ENCODE results near the gene HSD11B2. TPM values are rescaled to one million over a fixed set of nuclear protein-coding genes. Genes with fewer than 3 reads are reported as not detected.
A peak's percentile ranks its signal among the peaks of the same experiment; 100 is the strongest.

Gene HSD11B2
- total and polyA plus RNA-seq, 4 donors, result 0.51 to 6.7 (median 2.2) TPM

DNA sequence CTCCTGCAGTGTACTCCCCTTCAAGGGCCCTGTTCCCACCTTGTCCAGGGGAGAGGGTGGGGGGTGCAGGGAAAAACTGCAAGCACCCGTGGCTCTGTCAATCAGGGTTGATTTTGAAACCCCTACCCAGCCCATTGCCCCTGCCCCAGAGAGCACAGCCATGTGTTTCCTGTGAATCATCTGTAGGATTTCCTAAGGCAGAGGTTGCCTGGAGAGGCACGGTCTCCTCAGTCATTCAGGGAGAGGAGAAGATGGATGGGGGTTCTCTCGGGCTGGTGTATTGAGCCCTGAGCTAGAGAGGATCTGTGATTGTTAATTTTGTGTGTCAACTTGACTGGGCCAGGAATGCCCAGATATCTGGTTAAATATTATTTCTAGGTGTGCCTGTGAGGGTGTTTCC lies 55.9 kb downstream of the HSD11B2 start:
- Histone ChIP-seq H3K27ac (ENCODE audit: low read depth in 1 of 2, low read length in 2 of 2) (peak overlapping the region in 1 of 2 donors; percentile 20), H3K9me3 (ENCODE audit: control insufficient read depth in 4 of 4, low read length in 3 of 4) (no peaks in the 10 kb centered on the region), H3K4me1 (ENCODE audit: control insufficient read depth in 4 of 4, insufficient read depth in 4 of 4, low read length in 3 of 4) (peaks cover 2 to 28% (median 26%) of the 10 kb centered on the region in 4 donors), H3K4me3 (ENCODE audit: low read depth in 1 of 3, low read length in 3 of 3) (no peak overlapping the region), H3K9ac (ENCODE audit: low read depth in 1 of 2, low read length in 2 of 2) (no peak overlapping the region), H3K27me3 (ENCODE audit: control insufficient read depth in 4 of 4, insufficient read depth in 4 of 4, low read length in 3 of 4) (no peaks in the 10 kb centered on the region), H3K36me3 (ENCODE audit: control insufficient read depth in 4 of 4, insufficient read depth in 3 of 4, low read depth in 1 of 4, low read length in 3 of 4) (peaks cover 0 to 7% (median 1%) of the 10 kb centered on the region in 4 donors)
- no peak for DNase-seq (ENCODE audit: low spot score)
- 74% methylated on average over 3 of the region's 3 CpGs for WGBS
- no peak for TF ChIP-seq JUND (IDR thresholded peaks at IDR 0.05)
- TF ChIP-seq, protein P1, sequence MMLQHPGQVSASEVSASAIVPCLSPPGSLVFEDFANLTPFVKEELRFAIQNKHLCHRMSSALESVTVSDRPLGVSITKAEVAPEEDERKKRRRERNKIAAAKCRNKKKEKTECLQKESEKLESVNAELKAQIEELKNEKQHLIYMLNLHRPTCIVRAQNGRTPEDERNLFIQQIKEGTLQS (IDR thresholded peaks at IDR 0.05), result no peak
- no peak for TF ChIP-seq HNF4G (IDR thresholded peaks at IDR 0.05)
- TF ChIP-seq RXRA (IDR thresholded peaks at IDR 0.05), result no peak
- TF ChIP-seq RAD21 (IDR thresholded peaks at IDR 0.05), result no peak
- TF ChIP-seq NR2F2 (IDR thresholded peaks at IDR 0.05), result no peak
- no peak for TF ChIP-seq TAF1 (conservative IDR thresholded peaks at IDR 0.05)
- no peak for TF ChIP-seq MAX (IDR thresholded peaks at IDR 0.05)
- TF ChIP-seq SP1 (IDR thresholded peaks at IDR 0.05), result no peak
- TF ChIP-seq FOXA1 (IDR thresholded peaks at IDR 0.05), result no peak
- TF ChIP-seq FOXA2 (IDR thresholded peaks at IDR 0.05), result no peak
- TF ChIP-seq GABPA (IDR thresholded peaks at IDR 0.05 in 1 of 2, conservative IDR thresholded peaks at IDR 0.05 in 1 of 2), result no peak
- TF ChIP-seq, protein P2, sequence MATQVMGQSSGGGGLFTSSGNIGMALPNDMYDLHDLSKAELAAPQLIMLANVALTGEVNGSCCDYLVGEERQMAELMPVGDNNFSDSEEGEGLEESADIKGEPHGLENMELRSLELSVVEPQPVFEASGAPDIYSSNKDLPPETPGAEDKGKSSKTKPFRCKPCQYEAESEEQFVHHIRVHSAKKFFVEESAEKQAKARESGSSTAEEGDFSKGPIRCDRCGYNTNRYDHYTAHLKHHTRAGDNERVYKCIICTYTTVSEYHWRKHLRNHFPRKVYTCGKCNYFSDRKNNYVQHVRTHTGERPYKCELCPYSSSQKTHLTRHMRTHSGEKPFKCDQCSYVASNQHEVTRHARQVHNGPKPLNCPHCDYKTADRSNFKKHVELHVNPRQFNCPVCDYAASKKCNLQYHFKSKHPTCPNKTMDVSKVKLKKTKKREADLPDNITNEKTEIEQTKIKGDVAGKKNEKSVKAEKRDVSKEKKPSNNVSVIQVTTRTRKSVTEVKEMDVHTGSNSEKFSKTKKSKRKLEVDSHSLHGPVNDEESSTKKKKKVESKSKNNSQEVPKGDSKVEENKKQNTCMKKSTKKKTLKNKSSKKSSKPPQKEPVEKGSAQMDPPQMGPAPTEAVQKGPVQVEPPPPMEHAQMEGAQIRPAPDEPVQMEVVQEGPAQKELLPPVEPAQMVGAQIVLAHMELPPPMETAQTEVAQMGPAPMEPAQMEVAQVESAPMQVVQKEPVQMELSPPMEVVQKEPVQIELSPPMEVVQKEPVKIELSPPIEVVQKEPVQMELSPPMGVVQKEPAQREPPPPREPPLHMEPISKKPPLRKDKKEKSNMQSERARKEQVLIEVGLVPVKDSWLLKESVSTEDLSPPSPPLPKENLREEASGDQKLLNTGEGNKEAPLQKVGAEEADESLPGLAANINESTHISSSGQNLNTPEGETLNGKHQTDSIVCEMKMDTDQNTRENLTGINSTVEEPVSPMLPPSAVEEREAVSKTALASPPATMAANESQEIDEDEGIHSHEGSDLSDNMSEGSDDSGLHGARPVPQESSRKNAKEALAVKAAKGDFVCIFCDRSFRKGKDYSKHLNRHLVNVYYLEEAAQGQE (IDR thresholded peaks at IDR 0.05), result no peak

Small RNA genes lying within 50 kb of the gene (small RNA-seq; reads per million reads assigned to genes)
- gene RNU1-123P, result not detected

Other genes starting within 250 kb of the HSD11B2 start
- 1 to 10 TPM; 2.7 to 4.8 TPM for gene MATCAP1, start 247.2 kb upstream of the HSD11B2 start, total RNA-seq
- 1 to 10 TPM; 1.5 to 3.8 TPM for gene MATCAP1, start 247.2 kb upstream of the HSD11B2 start, polyA plus RNA-seq
- 1 to 10 TPM; 2.2 to 3.3 TPM for gene EXOC3L1, start 241.0 kb upstream of the HSD11B2 start, total RNA-seq
- 1 to 10 TPM; 1.1 to 3.7 TPM for gene EXOC3L1, start 241.0 kb upstream of the HSD11B2 start, polyA plus RNA-seq
- 100 to 1,000 TPM in 1 of 2 donors, 10 to 100 TPM in 1; 39.2 to 107 TPM for gene E2F4, start 239.0 kb upstream of the HSD11B2 start, total RNA-seq
- gene E2F4, start 239.0 kb upstream of the HSD11B2 start, polyA plus RNA-seq, result 10 to 100 TPM; 18.1 to 20.7 TPM
- 1 to 10 TPM; 3.8 TPM for gene ELMO3, start 232.0 kb upstream of the HSD11B2 start, total RNA-seq
- 1 to 10 TPM; 1.7 to 2.5 TPM for gene ELMO3, start 232.0 kb upstream of the HSD11B2 start, polyA plus RNA-seq
- 10 to 100 TPM; 22.3 to 42.2 TPM for gene TMEM208, start 204.0 kb upstream of the HSD11B2 start, total RNA-seq
- gene TMEM208, start 204.0 kb upstream of the HSD11B2 start, polyA plus RNA-seq, result 100 to 1,000 TPM in 1 of 2 donors, 10 to 100 TPM in 1; 98.2 to 140 TPM
- 1 to 10 TPM; 5.4 to 6.4 TPM for gene FHOD1, start 183.6 kb upstream of the HSD11B2 start, total RNA-seq
- gene FHOD1, start 183.6 kb upstream of the HSD11B2 start, polyA plus RNA-seq, result 1 to 10 TPM; 2.2 to 2.9 TPM
- under 1 TPM; 0.05 to 0.25 TPM for gene SLC9A5, start 182.1 kb upstream of the HSD11B2 start, total RNA-seq
- under 1 TPM in 1 of 2 donors, not detected in 1; 0.09 TPM for gene SLC9A5, start 182.1 kb upstream of the HSD11B2 start, polyA plus RNA-seq
- 1 to 10 TPM; 1.1 to 2.6 TPM for gene PLEKHG4, start 151.6 kb upstream of the HSD11B2 start, total RNA-seq
- under 1 TPM; 0.21 to 0.28 TPM for gene PLEKHG4, start 151.6 kb upstream of the HSD11B2 start, polyA plus RNA-seq
- under 1 TPM in 1 of 2 donors, not detected in 1; 0.28 TPM for gene KCTD19, start 104.4 kb upstream of the HSD11B2 start, total RNA-seq
- gene KCTD19, start 104.4 kb upstream of the HSD11B2 start, polyA plus RNA-seq, result not detected
- gene LRRC36, start 104.3 kb upstream of the HSD11B2 start, total RNA-seq, result under 1 TPM in 1 of 2 donors, not detected in 1; 0.08 TPM
- not detected for gene LRRC36, start 104.3 kb upstream of the HSD11B2 start, polyA plus RNA-seq
- under 1 TPM; 0.28 to 0.84 TPM for gene TPPP3, start 37.6 kb upstream of the HSD11B2 start, total RNA-seq
- gene TPPP3, start 37.6 kb upstream of the HSD11B2 start, polyA plus RNA-seq, result under 1 TPM; 0.35 to 0.75 TPM
- 1 to 10 TPM in 1 of 2 donors, under 1 TPM in 1; 0.33 to 1.6 TPM for gene ZDHHC1, start 14.6 kb upstream of the HSD11B2 start, total RNA-seq
- 1 to 10 TPM in 1 of 2 donors, under 1 TPM in 1; 0.53 to 1.6 TPM for gene ZDHHC1, start 14.6 kb upstream of the HSD11B2 start, polyA plus RNA-seq
- 10 to 100 TPM; 73.2 to 80.2 TPM for gene ATP6V0D1, start 50.0 kb downstream of the HSD11B2 start, total RNA-seq
- 10 to 100 TPM; 47.6 to 59.9 TPM for gene ATP6V0D1, start 50.0 kb downstream of the HSD11B2 start, polyA plus RNA-seq
- not detected for gene AGRP, start 52.4 kb downstream of the HSD11B2 start, total RNA-seq
- gene AGRP, start 52.4 kb downstream of the HSD11B2 start, polyA plus RNA-seq, result under 1 TPM; 0.18 to 0.50 TPM
- gene RIPOR1, start 97.7 kb downstream of the HSD11B2 start, total RNA-seq, result 10 to 100 TPM; 16.8 to 25.2 TPM
- gene RIPOR1, start 97.7 kb downstream of the HSD11B2 start, polyA plus RNA-seq, result 10 to 100 TPM in 1 of 2 donors, 1 to 10 TPM in 1; 7.6 to 13.8 TPM
- gene CTCF, start 131.4 kb downstream of the HSD11B2 start, total RNA-seq, result 10 to 100 TPM; 16.1 to 35.3 TPM
- 10 to 100 TPM; 10.1 to 14.9 TPM for gene CTCF, start 131.4 kb downstream of the HSD11B2 start, polyA plus RNA-seq
- 1 to 10 TPM in 1 of 2 donors, under 1 TPM in 1; 0.51 to 1.3 TPM for gene CARMIL2, start 214.0 kb downstream of the HSD11B2 start, total RNA-seq
- gene CARMIL2, start 214.0 kb downstream of the HSD11B2 start, polyA plus RNA-seq, result under 1 TPM in 1 of 2 donors, not detected in 1; 0.39 TPM
- gene ACD, start 229.1 kb downstream of the HSD11B2 start, total RNA-seq, result 1 to 10 TPM; 4.3 to 5.6 TPM
- gene ACD, start 229.1 kb downstream of the HSD11B2 start, polyA plus RNA-seq, result 1 to 10 TPM; 4.7 to 5.6 TPM
- 1 to 10 TPM in 1 of 2 donors, under 1 TPM in 1; 0.42 to 1.4 TPM for gene PARD6A, start 229.8 kb downstream of the HSD11B2 start, total RNA-seq
- gene PARD6A, start 229.8 kb downstream of the HSD11B2 start, polyA plus RNA-seq, result 1 to 10 TPM; 2.2 to 2.4 TPM
- 1 to 10 TPM; 3.0 to 7.8 TPM for gene ENKD1, start 235.6 kb downstream of the HSD11B2 start, total RNA-seq
- 1 to 10 TPM; 2.6 to 6.5 TPM for gene ENKD1, start 235.6 kb downstream of the HSD11B2 start, polyA plus RNA-seq
- gene C16orf86, start 235.7 kb downstream of the HSD11B2 start, total RNA-seq, result 1 to 10 TPM; 1.2 to 1.9 TPM
- 1 to 10 TPM; 2.3 to 2.6 TPM for gene C16orf86, start 235.7 kb downstream of the HSD11B2 start, polyA plus RNA-seq